Measurements from ENCODE around the gene FBXO31. TPM values are rescaled to one million over a fixed set of nuclear protein-coding genes. Genes with fewer than 3 reads are reported as not detected.
A peak's percentile ranks its signal among the peaks of the same experiment; 100 is the strongest.

The FBXO31 gene
- total and polyA plus RNA-seq, 2 donors from 2014 or later = 12.5 to 34.9 TPM

DNA sequence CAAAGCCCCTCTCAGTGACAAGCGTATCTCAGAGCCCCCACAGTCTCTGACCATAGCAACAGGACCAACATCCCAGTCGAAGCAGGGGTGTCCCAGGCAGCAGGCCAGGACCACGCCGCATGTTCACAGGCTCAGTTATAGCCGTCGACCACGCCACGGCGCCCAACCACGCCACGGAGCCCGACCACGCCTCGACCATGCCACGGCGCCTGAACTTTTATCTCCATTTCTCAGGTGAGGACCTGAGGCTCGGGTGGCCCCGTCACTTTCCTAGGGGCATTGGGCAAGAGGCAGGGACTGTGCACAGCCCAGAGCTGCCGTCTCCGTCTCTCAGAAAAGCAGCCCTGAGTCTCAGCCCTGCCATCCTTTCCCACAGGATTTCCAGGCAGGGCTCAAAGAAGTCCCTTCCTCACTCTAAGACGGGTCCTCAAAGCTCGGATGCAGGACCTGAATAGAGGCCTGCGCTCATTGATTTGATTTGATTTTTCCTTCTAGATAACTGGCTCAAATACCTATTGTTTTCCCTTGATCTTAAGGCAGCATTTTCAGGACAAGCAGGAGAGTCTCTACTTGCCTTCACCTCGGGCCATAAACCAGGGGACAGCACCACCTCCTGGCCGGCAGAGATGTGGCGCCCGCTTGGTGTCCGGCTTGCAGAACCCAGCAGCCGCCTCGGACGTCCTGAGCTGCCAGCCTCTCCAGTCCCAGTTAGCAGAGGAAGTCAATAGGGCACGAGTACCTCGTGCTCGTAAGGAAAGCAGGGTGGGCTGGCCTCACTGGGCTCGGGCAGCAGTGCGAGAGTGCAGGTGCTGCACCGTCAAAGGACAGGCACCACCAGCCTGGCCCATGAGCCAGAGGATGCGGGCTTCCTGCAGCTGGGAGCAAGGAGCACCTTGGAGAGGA is 105.1 kb downstream of the FBXO31 start:
- Histone ChIP-seq H3K27me3 (ENCODE audit: control insufficient read depth, insufficient read depth, low read length) (no peaks in the 10 kb centered on the region), H3K36me3 (ENCODE audit: control insufficient read depth in 2 of 3, insufficient read depth in 3 of 3, low read length in 3 of 3) (no peaks in the 10 kb centered on the region), H3K9ac (ENCODE audit: low read length in 3 of 3) (no peak overlapping the region), H3K4me1 (ENCODE audit: control insufficient read depth in 2 of 3, insufficient read depth in 2 of 3, low read depth in 1 of 3, low read length in 3 of 3) (peaks cover 0 to 2% (median 0%) of the 10 kb centered on the region in 3 donors), H3K4me3 (ENCODE audit: low read length in 3 of 3) (no peak overlapping the region), H3K9me3 (ENCODE audit: control insufficient read depth in 2 of 3, insufficient read depth in 1 of 3, low read length in 3 of 3) (no peaks in the 10 kb centered on the region), H3K27ac (ENCODE audit: low read depth in 2 of 2, low read length in 2 of 2) (no peak overlapping the region)
- TF ChIP-seq, protein P1, sequence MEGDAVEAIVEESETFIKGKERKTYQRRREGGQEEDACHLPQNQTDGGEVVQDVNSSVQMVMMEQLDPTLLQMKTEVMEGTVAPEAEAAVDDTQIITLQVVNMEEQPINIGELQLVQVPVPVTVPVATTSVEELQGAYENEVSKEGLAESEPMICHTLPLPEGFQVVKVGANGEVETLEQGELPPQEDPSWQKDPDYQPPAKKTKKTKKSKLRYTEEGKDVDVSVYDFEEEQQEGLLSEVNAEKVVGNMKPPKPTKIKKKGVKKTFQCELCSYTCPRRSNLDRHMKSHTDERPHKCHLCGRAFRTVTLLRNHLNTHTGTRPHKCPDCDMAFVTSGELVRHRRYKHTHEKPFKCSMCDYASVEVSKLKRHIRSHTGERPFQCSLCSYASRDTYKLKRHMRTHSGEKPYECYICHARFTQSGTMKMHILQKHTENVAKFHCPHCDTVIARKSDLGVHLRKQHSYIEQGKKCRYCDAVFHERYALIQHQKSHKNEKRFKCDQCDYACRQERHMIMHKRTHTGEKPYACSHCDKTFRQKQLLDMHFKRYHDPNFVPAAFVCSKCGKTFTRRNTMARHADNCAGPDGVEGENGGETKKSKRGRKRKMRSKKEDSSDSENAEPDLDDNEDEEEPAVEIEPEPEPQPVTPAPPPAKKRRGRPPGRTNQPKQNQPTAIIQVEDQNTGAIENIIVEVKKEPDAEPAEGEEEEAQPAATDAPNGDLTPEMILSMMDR (IDR thresholded peaks at IDR 0.05; ENCODE audit: borderline replicate concordance, extremely low read depth, insufficient read depth) = peak; percentile 80
- intact Hi-C loops (cut with DNase I) = no loop called here
- DNase-seq = peak; percentile 88 to 93 (median 93)
- FAIRE-seq = no peak

Other genes with a start within 250 kb of the FBXO31 start
- 2.5 TPM for gene C16orf95, start 66.4 kb downstream of the FBXO31 start, total RNA-seq
- 11.5 TPM for gene C16orf95, start 66.4 kb downstream of the FBXO31 start, polyA plus RNA-seq (ENCODE audit: insufficient read depth, low read depth, low replicate concordance)
- gene MAP1LC3B, start 8.6 kb upstream of the FBXO31 start, total RNA-seq = 57.1 TPM
- 70.3 TPM for gene MAP1LC3B, start 8.6 kb upstream of the FBXO31 start, polyA plus RNA-seq (ENCODE audit: insufficient read depth, low read depth, low replicate concordance)
- 32.8 TPM for gene ZCCHC14, start 109.2 kb upstream of the FBXO31 start, total RNA-seq
- 6.4 TPM for gene ZCCHC14, start 109.2 kb upstream of the FBXO31 start, polyA plus RNA-seq (ENCODE audit: insufficient read depth, low read depth, low replicate concordance)
- gene JPH3, start 218.7 kb upstream of the FBXO31 start, total RNA-seq = 0.69 TPM
- not detected for gene JPH3, start 218.7 kb upstream of the FBXO31 start, polyA plus RNA-seq (ENCODE audit: insufficient read depth, low read depth, low replicate concordance)

All from kidney (tissue), 14 donors.